Ovary (tissue), 3 donors: ENCODE data around the gene NYAP1.
A peak's percentile ranks its signal among the peaks of the same experiment; 100 is the strongest.

Experiments
- CTCF ChIP-seq, 3 donors: fragments of 450-650 bp in 2 of 3; fragments of 200-600 bp in 1 of 3; IDR thresholded peaks; one replicate each; pipeline versions ENCODE4 v1.5.1 to v1.8.0; 2016 to 2022; ENCODE audit warnings: antibody characterized with exemption in 3 of 3, mild to moderate bottlenecking in 1 of 3
- POLR2A ChIP-seq: fragments of 450-650 bp; IDR thresholded peaks from one replicate; pipeline ENCODE4 v1.6.1; 2017; ENCODE audit warnings: antibody characterized with exemption, mild to moderate bottlenecking, moderate library complexity
- donor health status: DM: no; HTN: no; CAD: no.

GRCh38 chr7:100538654-100539435 lies 55.1 kb downstream of the NYAP1 start, which contains the start of gene AGFG2:
- TF ChIP-seq CTCF (IDR thresholded peaks at IDR 0.05) (no peak), POLR2A (peak; percentile 82)
